GM12878 (cell line): ENCODE measurements around the gene SLC39A11. TPM values are rescaled to one million over a fixed set of nuclear protein-coding genes. Genes with fewer than 3 reads are reported as not detected.

Source experiments
- ATAC-seq: fragments of 200-7000 bp; cut with Tn5 transposase; 3 replicates; pipeline ENCODE4 v1.9.1; 2020; ENCODE audit warnings: mild to moderate bottlenecking, moderate library complexity
- BruUV-seq: library from RNA; stranded (reverse); fragments of 400-500 nt; replicated peaks from 2 replicates; lab custom pipeline; 2021; lab: Mats Ljungman, UMichigan
- CTCF ChIA-PET: fragments of 300-600 bp; sonication (Branson Sonifier 250); formaldehyde crosslinking; extraction: SDS; loops from one replicate; lab custom pipeline; 2021; ENCODE audit warnings: inconsistent platforms; lab: Yijun Ruan, JAX
- POLR2A ChIA-PET: fragments of 350-600 bp; formaldehyde crosslinking; extraction: SDS; loops from one replicate; lab custom pipeline; 2021; ENCODE audit warnings: inconsistent platforms; lab: Charles Lee
- RAD21 ChIA-PET: fragments of 300-600 bp; sonication (Branson Sonifier 250); formaldehyde crosslinking; loops from one replicate; lab custom pipeline; 2023; ENCODE audit warnings: antibody characterized with exemption; ENCODE audit not compliant: unreplicated experiment; lab: Charles Lee
- SMC1A ChIA-PET: fragments of 300-600 bp; sonication (Branson Sonifier 250); formaldehyde crosslinking; loops from one replicate; lab custom pipeline; 2023; ENCODE audit not compliant: unreplicated experiment, uncharacterized antibody; lab: Charles Lee
- DNase-seq: peaks from one replicate; pipeline ENCODE4 v3.0.0-alpha.2; 2011; ENCODE audit warnings: low read depth, low spot score
- FAIRE-seq: peaks from 3 replicates; lab custom pipeline; 2011; peaks lifted over from hg19 to GRCh38; lab: Jason Lieb, UNC
- H2AFZ ChIP-seq: 2 replicates; pipeline ENCODE4 v1.6.0; 2011; ENCODE audit warnings: low read depth, low read length, control low read depth; ENCODE audit not compliant: control insufficient read depth
- H3K27ac ChIP-seq: 2 replicates; pipeline ENCODE4 v1.5.1; 2011; ENCODE audit warnings: control low read depth; ENCODE audit not compliant: control insufficient read depth, insufficient read depth
- H3K27me3 ChIP-seq, 2 experiments: replicated peaks in 1 of 2; 2 replicates each; pipeline versions ENCODE4 v1.6.0 to v1.6.1; 2011; ENCODE audit warnings: low read length in 1 of 2; ENCODE audit not compliant: control insufficient read depth in 2 of 2, insufficient read depth in 2 of 2
- H3K36me3 ChIP-seq, 2 experiments: 2 replicates each; pipeline ENCODE4 v1.5.1; 2011; ENCODE audit warnings: low read length in 1 of 2; ENCODE audit not compliant: control insufficient read depth in 2 of 2, insufficient read depth in 2 of 2
- H3K4me1 ChIP-seq: 2 replicates; pipeline ENCODE4 v1.6.1; 2011; ENCODE audit warnings: mild to moderate bottlenecking, low read length, moderate library complexity, mixed read lengths; ENCODE audit not compliant: control insufficient read depth, insufficient read depth
- H3K4me2 ChIP-seq: 2 replicates; pipeline ENCODE4 v1.6.0; 2011; ENCODE audit warnings: control low read depth; ENCODE audit not compliant: control insufficient read depth, insufficient read depth
- H3K4me3 ChIP-seq: fragments of 200-600 bp; sonication (generic); 2 replicates; pipeline ENCODE4 v1.5.1; 2016
- H3K79me2 ChIP-seq: 2 replicates; pipeline ENCODE4 v1.6.0; 2011; ENCODE audit warnings: low read length; ENCODE audit not compliant: control insufficient read depth, insufficient read depth
- H3K9ac ChIP-seq: 2 replicates; pipeline ENCODE4 v1.8.0; 2011; ENCODE audit warnings: low read length, control low read depth, mixed read lengths; ENCODE audit not compliant: control insufficient read depth, insufficient read depth
- H3K9me3 ChIP-seq: replicated peaks from 3 replicates; pipeline ENCODE4 v1.5.1; 2011; ENCODE audit warnings: mild to moderate bottlenecking, low read length; ENCODE audit not compliant: control insufficient read depth, insufficient read depth
- H4K20me1 ChIP-seq: 2 replicates; pipeline ENCODE4 v1.6.0; 2011; ENCODE audit not compliant: control insufficient read depth, insufficient read depth
- CREB1 ChIP-seq: IDR thresholded peaks from 2 replicates; pipeline ENCODE4 v1.6.1; 2012; ENCODE audit warnings: low read depth, mild to moderate bottlenecking, inconsistent platforms
- CTCF ChIP-seq, 3 experiments: IDR thresholded peaks in 2 of 3; conservative IDR thresholded peaks in 1 of 3; 2 replicates each; pipeline ENCODE4 v1.5.1; 2011; ENCODE audit warnings: low read depth in 3 of 3, low read length in 3 of 3, mild to moderate bottlenecking in 3 of 3, control low read depth in 2 of 3, moderate library complexity in 2 of 3, inconsistent platforms in 1 of 3, mixed read lengths in 1 of 3; ENCODE audit not compliant: control insufficient read depth in 2 of 3, insufficient read depth in 1 of 3; ENCODE audit errors: extremely low read depth in 1 of 3
- MXI1 ChIP-seq: fragments of 150-350 bp; IDR thresholded peaks from 2 replicates; pipeline ENCODE4 v1.6.1; 2011; ENCODE audit warnings: low read depth, mild to moderate bottlenecking, inconsistent platforms, low read length, improper control_type of control experiment
- NRF1 ChIP-seq: conservative IDR thresholded peaks from 2 replicates; pipeline ENCODE4 v1.6.1; 2011; ENCODE audit warnings: mild to moderate bottlenecking, low read depth, low read length, improper control_type of control experiment
- SREBF2 ChIP-seq: IDR thresholded peaks from 2 replicates; pipeline ENCODE4 v1.6.1; 2012; ENCODE audit warnings: mild to moderate bottlenecking, low read length
- SUZ12 ChIP-seq: fragments of 200-600 bp; sonication (generic); IDR thresholded peaks from one replicate; pipeline ENCODE4 v1.6.1; 2018; ENCODE audit warnings: antibody characterized with exemption, mild to moderate bottlenecking; ENCODE audit not compliant: unreplicated experiment
- TCF12 ChIP-seq: IDR thresholded peaks from 2 replicates; pipeline ENCODE4 v1.6.1; 2011; ENCODE audit warnings: low read depth, mild to moderate bottlenecking, low read length
- WRNIP1 ChIP-seq: IDR thresholded peaks from 2 replicates; pipeline ENCODE4 v1.6.1; 2011; ENCODE audit warnings: low read depth, low read length, improper control_type of control experiment, borderline replicate concordance
- WGBS: methylation state at CpG from one replicate; pipeline ENCODE4 v1.1.6; 2016; ENCODE audit warnings: low lambda C conversion rate; ENCODE audit not compliant: insufficient replicate concordance, insufficient coverage; ENCODE audit errors: missing lambda C conversion rate; 5-methylcytosine and 5-hydroxymethylcytosine counted together
- in situ Hi-C: fragments of 300-500 bp; cut with MboI; formaldehyde crosslinking; loops from 9 replicates; pipeline ENCODE4 v1.14.3; 2018; ENCODE audit warnings: mixed read lengths
- intact Hi-C: fragments of 100-400 bp; cut with micrococcal nuclease; formaldehyde crosslinking; loops from one replicate; pipeline ENCODE4 v1.14.2; 2022; ENCODE audit not compliant: unreplicated experiment
- polyA plus RNA-seq, 11 experiments: library from polyadenylated mRNA; depleted of rRNA in 4 of 11; unstranded in 6 of 11; stranded (reverse) in 5 of 11; fragments of >200 nt; fragmentation: Nextera tagmentation in 4 of 11; fragmentation: Illumina TruSeq in 1 of 11; extraction: Ambion mirVana in 4 of 11; extraction: Trizol in 1 of 11; gene quantifications; 1 replicate in 1 of 11; 2 replicates in 10 of 11; pipeline versions ENCODE4 v1.2.1 to v1.2.3, GENCODE V29; 2011 to 2016; ENCODE audit warnings: inconsistent platforms in 2 of 11, missing spikeins in 2 of 11, low read depth in 1 of 11
- total RNA-seq, 4 experiments: library from RNA; depleted of rRNA in 3 of 4; stranded (reverse); fragments of >200 nt in 3 of 4; fragmentation: Illumina TruSeq in 1 of 4; extraction: Trizol in 1 of 4; gene quantifications; 2 replicates each; pipeline versions ENCODE4 v1.2.1 to v1.2.3, GENCODE V29; 2013 to 2021
- TF ChIP-seq, protein P1 (sequence below): fragments of 150-350 bp; IDR thresholded peaks from 2 replicates; pipeline ENCODE4 v1.6.1; 2014; ENCODE audit warnings: mild to moderate bottlenecking, low read depth, low read length

The SLC39A11 gene
- total and polyA plus RNA-seq, 10 of the 15 experiments (the other 5 are each of a cell fraction or from before 2014, with no cell fraction given): 8.6 to 23.8 (median 14.0) TPM

- TF ChIP-seq, protein P1, sequence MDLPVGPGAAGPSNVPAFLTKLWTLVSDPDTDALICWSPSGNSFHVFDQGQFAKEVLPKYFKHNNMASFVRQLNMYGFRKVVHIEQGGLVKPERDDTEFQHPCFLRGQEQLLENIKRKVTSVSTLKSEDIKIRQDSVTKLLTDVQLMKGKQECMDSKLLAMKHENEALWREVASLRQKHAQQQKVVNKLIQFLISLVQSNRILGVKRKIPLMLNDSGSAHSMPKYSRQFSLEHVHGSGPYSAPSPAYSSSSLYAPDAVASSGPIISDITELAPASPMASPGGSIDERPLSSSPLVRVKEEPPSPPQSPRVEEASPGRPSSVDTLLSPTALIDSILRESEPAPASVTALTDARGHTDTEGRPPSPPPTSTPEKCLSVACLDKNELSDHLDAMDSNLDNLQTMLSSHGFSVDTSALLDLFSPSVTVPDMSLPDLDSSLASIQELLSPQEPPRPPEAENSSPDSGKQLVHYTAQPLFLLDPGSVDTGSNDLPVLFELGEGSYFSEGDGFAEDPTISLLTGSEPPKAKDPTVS: no peak
- TF ChIP-seq MXI1 (no peak), SUZ12 (no peak), CREB1 (no peak), SREBF2 (no peak)
Observed at GRCh38 chr17:72924196-72924595, 168.3 kb downstream of the SLC39A11 start (continued).

DNA sequence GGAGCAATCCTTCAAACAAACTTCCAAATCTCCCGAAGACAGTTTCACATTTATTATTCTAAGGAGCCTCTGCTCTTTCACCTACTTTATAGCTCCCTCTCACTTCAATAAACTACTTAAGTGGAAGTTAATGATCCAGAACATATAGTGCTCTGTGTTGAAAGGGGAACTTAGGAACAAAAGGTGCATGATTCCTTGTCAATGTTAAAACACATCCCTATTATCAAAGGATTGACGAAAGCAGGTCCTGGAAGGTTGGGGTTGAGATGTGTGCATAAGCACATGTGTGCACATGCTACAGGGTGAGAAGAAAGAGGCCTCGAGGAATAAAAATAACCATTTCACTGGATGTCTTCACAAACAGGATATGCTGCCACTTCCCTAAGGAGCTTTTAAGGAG is 170.3 kb downstream of the SLC39A11 start:
- ChIA-PET SMC1A (interaction anchor here (0.8 to 2.0 kb wide), 6 partner anchors 9 to 203 kb away, joined by 3 to 7 read pairs (median 3); no protein-coding TSS in a partner anchor), CTCF (interaction anchor here (1.7 to 2.0 kb wide), 2 partner anchors 9 to 64 kb away, joined by 5 to 7 read pairs; no protein-coding TSS in a partner anchor), RAD21 (no interaction called here), POLR2A (interaction anchor here (1.4 kb wide), 1 partner anchor 9 kb away, joined by 5 read pairs; no protein-coding TSS in a partner anchor)
- in situ Hi-C loops: no loop called here
- no peaks in the 10 kb centered on the region for H3K36me3 ChIP-seq
- no peaks in the 10 kb centered on the region for H3K27me3 ChIP-seq
- H3K79me2 ChIP-seq: no peaks in the 10 kb centered on the region
- no peaks in the 10 kb centered on the region for H3K9me3 ChIP-seq
- no peak overlapping the region for H3K9ac ChIP-seq
- ATAC-seq: no peak
- BruUV-seq: no TSS peak
- no peaks in the 10 kb centered on the region for H3K4me1 ChIP-seq
- DNase-seq: no peak
- no peaks in the 10 kb centered on the region for H4K20me1 ChIP-seq
- no peak overlapping the region for H3K27ac ChIP-seq
- H3K4me3 ChIP-seq: no peak overlapping the region
- no peak for FAIRE-seq
- WGBS: 96% methylated on average over 3 of the region's 3 CpGs
- H3K4me2 ChIP-seq: no peak overlapping the region
- intact Hi-C loops: no loop called here
- no peak for TF ChIP-seq CTCF (IDR thresholded peaks at IDR 0.05 in 2 of 3, conservative IDR thresholded peaks at IDR 0.05 in 1 of 3; ENCODE audit: control insufficient read depth in 2 of 3, extremely low read depth in 1 of 3, insufficient read depth in 1 of 3, low read depth in 3 of 3, low read length in 3 of 3)
- TF ChIP-seq TCF12: no peak
- TF ChIP-seq NRF1: no peak
- TF ChIP-seq WRNIP1: no peak
- no peak overlapping the region for H2AFZ ChIP-seq
